LHCN-M2 (cell line): Measurements from ENCODE around the gene OR10G8. TPM values are rescaled to one million over a fixed set of nuclear protein-coding genes. Genes with fewer than 3 reads are reported as not detected.

ENCODE experiments used
- DNase-seq: peaks from one replicate; pipeline ENCODE4 v3.0.0-alpha.2; 2012; ENCODE audit warnings: low read depth
- total RNA-seq: library from RNA; depleted of rRNA; stranded (reverse); fragments of >200 nt; gene quantifications from 2 replicates; pipeline ENCODE4 v1.2.3, GENCODE V29; 2014; rRNA removed

OR10G8 gene
- total RNA-seq, 1 experiment from 2014 or later = not detected

DNA sequence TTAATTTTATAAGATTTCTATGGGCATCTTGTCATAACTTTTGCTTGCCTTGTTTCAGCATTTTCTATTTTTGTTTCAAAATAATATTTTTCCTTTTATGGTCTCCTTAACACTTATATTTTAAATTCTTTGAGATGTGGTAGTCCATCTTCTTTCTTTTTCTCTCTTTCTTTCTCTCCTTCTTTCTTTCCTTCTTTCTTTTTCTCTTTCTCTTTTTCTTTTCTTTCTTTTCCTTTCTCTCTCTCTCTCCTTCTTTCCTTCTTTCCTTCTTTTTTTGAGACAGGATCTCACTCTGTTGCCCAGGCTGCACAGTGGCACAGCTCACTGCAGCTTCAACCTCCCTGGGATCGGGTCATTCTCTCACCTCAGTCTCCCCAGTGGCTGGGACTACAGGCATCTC lies 50.7 kb downstream of the OR10G8 start:
- no peak for DNase-seq

DNA sequence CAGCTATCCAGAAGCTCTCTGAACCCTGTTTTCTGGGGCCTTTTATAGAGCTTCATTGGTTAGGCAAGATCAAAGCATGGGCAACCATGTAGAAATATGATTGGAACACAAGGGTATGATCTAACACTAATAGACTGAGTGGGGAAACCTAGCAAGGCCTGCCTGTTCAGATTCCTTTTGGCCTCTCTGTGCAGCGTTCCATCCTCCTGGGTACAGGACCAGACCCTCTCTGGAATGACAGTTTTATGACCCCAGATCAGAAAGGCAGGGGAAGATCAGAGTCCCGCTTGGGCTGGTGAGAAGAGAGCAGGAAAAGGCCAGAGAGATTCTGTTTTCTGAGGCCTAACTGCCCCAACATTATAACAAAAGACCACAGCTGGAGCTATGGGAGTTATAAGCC lies 52.0 kb downstream of the OR10G8 start:
- no peak for DNase-seq

DNA sequence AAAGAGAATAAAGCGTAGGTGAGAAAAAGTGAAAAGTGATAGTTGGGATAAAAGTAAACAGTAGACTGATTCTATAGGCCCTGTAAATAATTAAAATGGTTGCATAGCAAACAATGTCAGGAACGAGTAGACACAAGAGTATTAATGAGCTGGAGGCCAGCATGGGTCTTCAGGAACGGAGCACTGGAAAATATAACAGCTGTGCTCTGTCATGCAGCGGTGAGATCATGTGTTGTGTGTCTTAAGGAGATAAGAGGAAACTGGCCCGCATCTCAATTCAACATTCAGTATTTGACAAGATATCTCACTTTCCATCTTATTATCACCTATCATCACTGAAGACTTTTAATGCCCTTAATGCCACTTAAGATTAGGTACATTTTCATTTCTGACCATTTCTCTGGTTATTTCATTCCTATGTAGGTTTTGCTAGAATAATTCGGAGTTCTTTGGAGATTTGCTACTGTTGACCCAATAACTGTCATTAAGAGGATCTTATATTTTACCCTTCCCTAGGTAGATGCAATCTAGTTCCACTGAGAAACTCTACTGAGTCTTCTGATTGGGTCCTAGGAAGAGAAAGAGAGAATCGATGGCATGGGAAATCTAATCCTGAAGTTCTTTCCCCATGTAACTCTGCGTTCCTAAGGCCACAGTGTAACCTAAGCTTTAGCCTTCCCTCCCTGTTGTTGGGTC lies 53.2 kb downstream of the OR10G8 start:
- DNase-seq = no peak

Other genes with a start within 250 kb of the OR10G8 start
- gene OR6M1, start 220.4 kb upstream of the OR10G8 start, total RNA-seq = not detected in 2 replicates
- gene TMEM225, start 141.1 kb upstream of the OR10G8 start, total RNA-seq = not detected in 2 replicates
- not detected in 2 replicates for gene OR8D4, start 124.6 kb upstream of the OR10G8 start, total RNA-seq
- not detected in 2 replicates for gene OR4D5, start 87.2 kb upstream of the OR10G8 start, total RNA-seq
- gene OR6T1, start 83.0 kb upstream of the OR10G8 start, total RNA-seq = not detected in 2 replicates
- not detected in 2 replicates for gene OR10S1, start 49.0 kb upstream of the OR10G8 start, total RNA-seq
- gene OR10G6, start 31.6 kb upstream of the OR10G8 start, total RNA-seq = not detected in 2 replicates
- not detected in 2 replicates for gene OR10G4, start 13.8 kb upstream of the OR10G8 start, total RNA-seq
- not detected in 2 replicates for gene OR10G9, start 3.8 kb upstream of the OR10G8 start, total RNA-seq
- gene OR10G7, start 14.5 kb downstream of the OR10G8 start, total RNA-seq = not detected in 2 replicates
- gene VWA5A, start 88.7 kb downstream of the OR10G8 start, total RNA-seq = 6.0 and 9.7 TPM in 2 replicates
- not detected in 2 replicates for gene OR10D3, start 156.5 kb downstream of the OR10G8 start, total RNA-seq
- not detected in 2 replicates for gene OR8G1, start 214.3 kb downstream of the OR10G8 start, total RNA-seq
- not detected in 2 replicates for gene OR8G5, start 229.6 kb downstream of the OR10G8 start, total RNA-seq